Measurements from ENCODE around the gene ING5.

DNA sequence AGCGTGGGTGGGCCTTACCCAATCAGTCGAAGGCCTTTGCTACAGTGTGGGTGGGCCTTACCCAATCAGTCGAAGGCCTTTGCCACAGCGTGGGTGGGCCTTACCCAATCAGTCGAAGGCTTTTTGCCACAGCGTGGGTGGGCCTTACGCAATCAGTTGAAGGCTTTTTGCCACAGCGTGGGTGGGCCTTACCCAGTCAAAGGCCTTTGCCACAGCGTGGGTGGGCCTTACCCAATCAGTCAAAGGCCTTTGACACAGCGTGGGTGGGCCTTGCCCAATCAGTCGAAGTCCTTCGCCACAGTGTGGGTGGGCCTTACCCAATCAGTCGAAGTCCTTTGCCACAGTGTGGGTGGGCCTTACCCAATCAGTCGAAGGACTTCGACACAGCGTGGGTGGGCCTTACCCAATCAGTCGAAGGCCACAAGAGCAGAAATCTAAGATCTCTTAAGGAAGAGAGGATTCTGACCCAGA is 58.5 kb downstream of the ING5 start:
- TF ChIP-seq POLR2A (IDR thresholded peaks at IDR 0.05): no peak
- TF ChIP-seq, protein P1, sequence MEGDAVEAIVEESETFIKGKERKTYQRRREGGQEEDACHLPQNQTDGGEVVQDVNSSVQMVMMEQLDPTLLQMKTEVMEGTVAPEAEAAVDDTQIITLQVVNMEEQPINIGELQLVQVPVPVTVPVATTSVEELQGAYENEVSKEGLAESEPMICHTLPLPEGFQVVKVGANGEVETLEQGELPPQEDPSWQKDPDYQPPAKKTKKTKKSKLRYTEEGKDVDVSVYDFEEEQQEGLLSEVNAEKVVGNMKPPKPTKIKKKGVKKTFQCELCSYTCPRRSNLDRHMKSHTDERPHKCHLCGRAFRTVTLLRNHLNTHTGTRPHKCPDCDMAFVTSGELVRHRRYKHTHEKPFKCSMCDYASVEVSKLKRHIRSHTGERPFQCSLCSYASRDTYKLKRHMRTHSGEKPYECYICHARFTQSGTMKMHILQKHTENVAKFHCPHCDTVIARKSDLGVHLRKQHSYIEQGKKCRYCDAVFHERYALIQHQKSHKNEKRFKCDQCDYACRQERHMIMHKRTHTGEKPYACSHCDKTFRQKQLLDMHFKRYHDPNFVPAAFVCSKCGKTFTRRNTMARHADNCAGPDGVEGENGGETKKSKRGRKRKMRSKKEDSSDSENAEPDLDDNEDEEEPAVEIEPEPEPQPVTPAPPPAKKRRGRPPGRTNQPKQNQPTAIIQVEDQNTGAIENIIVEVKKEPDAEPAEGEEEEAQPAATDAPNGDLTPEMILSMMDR (IDR thresholded peaks at IDR 0.05): no peak
- no peak for TF ChIP-seq POLR2AphosphoS5 (IDR thresholded peaks at IDR 0.05; ENCODE audit: insufficient read depth in 1 of 2, low read depth in 1 of 2)

Data from vagina (tissue), 2 donors.